Tibial nerve (tissue), 4 donors: ENCODE measurements around the gene CRACR2A.

Experiments used
- EP300 ChIP-seq, 2 donors: sonication (generic); formaldehyde crosslinking; IDR thresholded peaks; one replicate each; pipeline ENCODE4 v1.6.1; 2017; ENCODE audit warnings: antibody characterized with exemption in 2 of 2, mild to moderate bottlenecking in 1 of 2
- POLR2A ChIP-seq, 2 donors: fragments of 450-650 bp; IDR thresholded peaks; one replicate each; pipeline ENCODE4 v1.6.1; 2017; ENCODE audit warnings: antibody characterized with exemption in 2 of 2, mild to moderate bottlenecking in 2 of 2, moderate library complexity in 2 of 2
- TF ChIP-seq, protein P1 (sequence below), 5 experiments: fragments of 200-600 bp in 3 of 5; fragments of 450-650 bp in 2 of 5; sonication (generic) in 3 of 5; IDR thresholded peaks; one replicate each; pipeline ENCODE4 v1.5.1; 2016 to 2019; ENCODE audit warnings: antibody characterized with exemption in 5 of 5, mild to moderate bottlenecking in 3 of 5, moderate library complexity in 2 of 5

DNA sequence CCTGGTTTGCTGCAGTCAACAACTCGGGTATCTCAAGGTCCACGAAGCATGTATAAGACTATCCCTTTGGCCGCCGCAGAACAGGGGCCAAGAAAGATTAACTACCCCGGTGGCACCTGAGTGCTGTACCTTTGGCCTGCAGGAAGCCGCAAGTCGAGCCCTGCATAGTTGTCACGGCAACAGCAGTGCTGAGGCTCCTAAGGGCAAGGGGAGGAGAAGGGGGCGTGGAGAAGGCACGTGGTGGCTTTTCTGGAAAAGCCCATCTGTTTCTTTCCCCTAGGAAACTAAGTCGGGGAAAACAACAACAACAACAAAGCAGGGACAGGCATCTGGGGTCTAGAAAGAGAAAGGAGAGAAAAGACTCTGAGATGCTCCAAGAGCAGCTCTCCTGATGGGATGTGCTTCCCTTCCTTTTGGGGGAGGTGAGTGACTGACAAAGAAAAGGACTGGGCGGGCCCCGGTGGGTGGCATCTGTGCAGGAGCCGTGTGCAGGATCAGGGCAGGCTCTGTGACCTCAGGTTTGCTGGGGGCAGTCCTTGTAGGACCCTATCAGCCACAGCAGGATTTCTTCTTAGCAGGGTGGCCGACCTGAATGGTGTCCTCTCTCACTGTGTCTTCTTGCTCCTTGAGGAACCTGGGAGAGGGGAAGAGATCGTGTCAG is 138.0 kb downstream of the CRACR2A start:
- TF ChIP-seq, protein P1, sequence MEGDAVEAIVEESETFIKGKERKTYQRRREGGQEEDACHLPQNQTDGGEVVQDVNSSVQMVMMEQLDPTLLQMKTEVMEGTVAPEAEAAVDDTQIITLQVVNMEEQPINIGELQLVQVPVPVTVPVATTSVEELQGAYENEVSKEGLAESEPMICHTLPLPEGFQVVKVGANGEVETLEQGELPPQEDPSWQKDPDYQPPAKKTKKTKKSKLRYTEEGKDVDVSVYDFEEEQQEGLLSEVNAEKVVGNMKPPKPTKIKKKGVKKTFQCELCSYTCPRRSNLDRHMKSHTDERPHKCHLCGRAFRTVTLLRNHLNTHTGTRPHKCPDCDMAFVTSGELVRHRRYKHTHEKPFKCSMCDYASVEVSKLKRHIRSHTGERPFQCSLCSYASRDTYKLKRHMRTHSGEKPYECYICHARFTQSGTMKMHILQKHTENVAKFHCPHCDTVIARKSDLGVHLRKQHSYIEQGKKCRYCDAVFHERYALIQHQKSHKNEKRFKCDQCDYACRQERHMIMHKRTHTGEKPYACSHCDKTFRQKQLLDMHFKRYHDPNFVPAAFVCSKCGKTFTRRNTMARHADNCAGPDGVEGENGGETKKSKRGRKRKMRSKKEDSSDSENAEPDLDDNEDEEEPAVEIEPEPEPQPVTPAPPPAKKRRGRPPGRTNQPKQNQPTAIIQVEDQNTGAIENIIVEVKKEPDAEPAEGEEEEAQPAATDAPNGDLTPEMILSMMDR (IDR thresholded peaks at IDR 0.05): no peak
- TF ChIP-seq POLR2A (IDR thresholded peaks at IDR 0.05) (no peak), EP300 (IDR thresholded peaks at IDR 0.05) (no peak)
